A204.1 (cell line): ENCODE data around the gene USP17L17.
"Not testable (repeated sequence)": the region's sequence is repeated elsewhere in the genome, so short reads cannot be mapped to it uniquely, and the experiment has no call there.

Experiments used
- FAIRE-seq: peaks from 2 replicates; lab custom pipeline; 2012; peaks lifted over from hg19 to GRCh38; lab: Jason Lieb, UNC

USP17L17 gene

GRCh38 chr4:9243579-9243978 lies at the start of gene USP17L17:
USP17L17 (plus strand) TSS chr4:9243879; CDS start chr4:9243879, 0 bp downstream.
- not testable (repeated sequence) for FAIRE-seq

- FAIRE-seq = not testable (repeated sequence)
Measured at GRCh38 chr4:9210357-9210756, 33.3 kb upstream of the USP17L17 start, which contains the start of gene USP17L10. USP17L10 (plus strand) TSS chr4:9210657; CDS start chr4:9210657, 0 bp downstream.

GRCh38 chr4:9214701-9215100 lies 29.0 kb upstream of the USP17L17 start:
- FAIRE-seq = not testable (repeated sequence)

- not testable (repeated sequence) for FAIRE-seq
Measured at GRCh38 chr4:9215105-9215504, 28.6 kb upstream of the USP17L17 start, which contains the start of gene USP17L11. USP17L11 (plus strand) TSS chr4:9215405; CDS start chr4:9215405, 0 bp downstream.

- not testable (repeated sequence) for FAIRE-seq
Measured at GRCh38 chr4:9219852-9220251, 23.8 kb upstream of the USP17L17 start, which contains the start of gene USP17L12. USP17L12 (plus strand) TSS chr4:9220152; CDS start chr4:9220152, 0 bp downstream.

GRCh38 chr4:9224596-9224995 lies 19.1 kb upstream of the USP17L17 start, which contains the start of gene USP17L13:
USP17L13 (plus strand) TSS chr4:9224896; CDS start chr4:9224896, 0 bp downstream.
- FAIRE-seq = not testable (repeated sequence)

GRCh38 chr4:9230249-9230648 lies 13.4 kb upstream of the USP17L17 start:
- FAIRE-seq = not testable (repeated sequence)

GRCh38 chr4:9234085-9234484 lies 9.6 kb upstream of the USP17L17 start, which contains the start of gene USP17L15:
USP17L15 (plus strand) TSS chr4:9234385; CDS start chr4:9234385, 0 bp downstream.
- FAIRE-seq = not testable (repeated sequence)

GRCh38 chr4:9238461-9238860 lies 5.2 kb upstream of the USP17L17 start:
- FAIRE-seq = not testable (repeated sequence)

GRCh38 chr4:9247953-9248680 lies 4.4 kb downstream of the USP17L17 start, which contains the start of gene USP17L18:
USP17L18 (plus strand) TSS chr4:9248630; CDS start chr4:9248630, 0 bp downstream.
- FAIRE-seq = not testable (repeated sequence)

GRCh38 chr4:9253078-9253477 lies 9.4 kb downstream of the USP17L17 start, which contains the start of gene USP17L19:
USP17L19 (plus strand) TSS chr4:9253378; CDS start chr4:9253378, 0 bp downstream.
- FAIRE-seq = not testable (repeated sequence)

GRCh38 chr4:9257824-9258223 lies 14.1 kb downstream of the USP17L17 start, which contains the start of gene USP17L20:
USP17L20 (plus strand) TSS chr4:9258124; CDS start chr4:9258124, 0 bp downstream.
- FAIRE-seq = not testable (repeated sequence)

GRCh38 chr4:9262572-9262971 lies 18.9 kb downstream of the USP17L17 start, which contains the start of gene USP17L21:
USP17L21 (plus strand) TSS chr4:9262872; CDS start chr4:9262872, 0 bp downstream.
- FAIRE-seq = not testable (repeated sequence)

GRCh38 chr4:9267319-9267718 lies 23.6 kb downstream of the USP17L17 start, which contains the start of gene USP17L22:
USP17L22 (plus strand) TSS chr4:9267619; CDS start chr4:9267619, 0 bp downstream.
- FAIRE-seq = not testable (repeated sequence)

GRCh38 chr4:9271719-9272118 lies 28.0 kb downstream of the USP17L17 start:
- not testable (repeated sequence) for FAIRE-seq
